GM12892 (cell line): Measurements from ENCODE around the gene TTC9.

Experiments used
- POLR2A ChIP-seq: IDR thresholded peaks from 2 replicates; pipeline ENCODE4 v1.6.1; 2011; ENCODE audit warnings: low read depth, low read length, control low read depth
- POLR2AphosphoS5 ChIP-seq: IDR thresholded peaks from 2 replicates; pipeline ENCODE4 v1.6.1; 2011; ENCODE audit warnings: low read depth, low read length, control low read depth
- TAF1 ChIP-seq: IDR thresholded peaks from 2 replicates; pipeline ENCODE4 v1.6.1; 2011; ENCODE audit warnings: low read depth, mild to moderate bottlenecking, control low read depth, low read length, borderline replicate concordance

DNA sequence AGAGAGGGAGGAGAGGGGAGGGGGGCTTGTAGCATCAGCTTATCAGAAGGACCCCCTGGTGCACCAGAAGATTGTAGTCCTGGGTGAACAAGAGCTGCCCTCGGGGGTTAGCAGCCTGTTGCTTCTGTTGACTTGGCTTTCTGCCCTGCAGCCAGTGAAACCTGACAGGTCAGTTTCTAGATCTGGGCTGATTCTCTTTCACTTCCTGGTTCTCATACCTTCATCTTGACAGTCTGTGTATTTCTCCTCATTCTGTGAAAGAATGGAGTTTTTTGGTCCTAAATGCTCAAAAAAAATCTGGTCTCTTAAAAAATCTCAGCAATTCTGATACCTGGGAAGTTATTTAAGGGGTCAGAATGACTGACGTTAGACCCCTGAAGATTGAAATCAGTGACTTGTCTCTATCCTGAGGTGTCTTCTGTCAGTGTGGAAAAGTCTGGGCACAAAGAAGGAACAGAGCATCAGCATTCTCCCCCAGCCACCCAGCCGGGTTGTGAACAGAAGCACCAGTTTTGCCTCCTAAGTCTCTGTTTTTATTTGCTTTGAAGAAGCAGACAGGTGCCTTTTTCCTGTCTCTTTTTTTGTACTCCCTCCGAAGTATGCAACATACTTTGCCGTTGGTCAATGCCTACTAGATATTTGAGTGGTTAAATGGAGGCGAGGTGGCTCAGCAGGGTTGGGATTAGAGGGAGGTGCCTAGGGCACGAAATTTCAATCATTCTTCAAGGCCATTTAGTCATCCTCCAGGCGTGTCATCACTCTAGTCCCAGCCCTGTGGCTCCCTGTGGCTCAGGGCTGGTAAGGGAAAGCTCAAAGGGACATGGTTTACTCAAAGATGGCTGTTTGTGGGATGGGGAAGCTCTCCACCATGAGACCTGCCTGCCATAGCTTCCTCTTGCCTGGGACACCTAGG, 24.0 kb downstream of the TTC9 start:
- TF ChIP-seq POLR2A, result peak; percentile 62
- TF ChIP-seq TAF1, result no peak
- TF ChIP-seq POLR2AphosphoS5, result peak; percentile 74; the same call in 1 of the 2 replicates
